H9 (cell line): ENCODE measurements around the gene JAKMIP3. TPM values are rescaled to one million over a fixed set of nuclear protein-coding genes. Genes with fewer than 3 reads are reported as not detected.

ENCODE experiments used
- DNase-seq: peaks from one replicate; pipeline ENCODE4 v3.0.0-alpha.2; 2017
- H2AFZ ChIP-seq: one replicate; pipeline ENCODE4 v1.6.1; 2013; ENCODE audit warnings: mild to moderate bottlenecking, low read length, control low read depth, moderate library complexity
- H2AK5ac ChIP-seq: 2 replicates; pipeline ENCODE4 v1.6.1; 2013; ENCODE audit warnings: low read length, control low read depth, mixed read lengths; ENCODE audit not compliant: insufficient read length
- H2BK120ac ChIP-seq: one replicate; pipeline ENCODE4 v1.6.1; 2013; ENCODE audit warnings: low read depth, mild to moderate bottlenecking, low read length, control low read depth, inconsistent platforms; ENCODE audit not compliant: poor library complexity, severe bottlenecking
- H2BK12ac ChIP-seq: 2 replicates; pipeline ENCODE4 v1.6.1; 2013; ENCODE audit warnings: low read length, control low read depth, mixed read lengths, low read depth; ENCODE audit not compliant: insufficient read length
- H2BK15ac ChIP-seq: 2 replicates; pipeline ENCODE4 v1.6.1; 2013; ENCODE audit warnings: low read depth, low read length, control low read depth
- H2BK20ac ChIP-seq: one replicate; pipeline ENCODE4 v1.6.1; 2013; ENCODE audit warnings: low read depth, mild to moderate bottlenecking, low read length, control low read depth, inconsistent platforms; ENCODE audit not compliant: poor library complexity, severe bottlenecking
- H2BK5ac ChIP-seq: 2 replicates; pipeline ENCODE4 v1.6.1; 2013; ENCODE audit warnings: low read length, control low read depth, mixed read lengths; ENCODE audit not compliant: insufficient read length
- H3K14ac ChIP-seq: 2 replicates; pipeline ENCODE4 v1.6.1; 2013; ENCODE audit warnings: low read length, control low read depth; ENCODE audit not compliant: insufficient read depth
- H3K18ac ChIP-seq: 2 replicates; pipeline ENCODE4 v1.6.1; 2013; ENCODE audit warnings: low read depth, mild to moderate bottlenecking, mixed read lengths, low read length, control low read depth; ENCODE audit not compliant: insufficient read length
- H3K23ac ChIP-seq: 2 replicates; pipeline ENCODE4 v1.6.1; 2013; ENCODE audit warnings: low read length, control low read depth, mixed read lengths, low read depth; ENCODE audit not compliant: insufficient read length
- H3K23me2 ChIP-seq: 2 replicates; pipeline ENCODE4 v1.6.1; 2013; ENCODE audit warnings: low read depth, mild to moderate bottlenecking, mixed read lengths, low read length, control low read depth; ENCODE audit not compliant: insufficient read length, poor library complexity, severe bottlenecking
- H3K27ac ChIP-seq: 2 replicates; pipeline ENCODE4 v1.5.1; 2013; ENCODE audit warnings: low read length, control low read depth, mixed read lengths, low read depth; ENCODE audit not compliant: insufficient read length
- H3K27me3 ChIP-seq: 2 replicates; pipeline ENCODE4 v1.6.1; 2013; ENCODE audit warnings: low read length, control low read depth, inconsistent platforms; ENCODE audit not compliant: insufficient read depth
- H3K4ac ChIP-seq: 2 replicates; pipeline ENCODE4 v1.6.1; 2013; ENCODE audit warnings: low read depth, mild to moderate bottlenecking, control low read depth, inconsistent platforms, low read length, moderate library complexity
- H3K4me1 ChIP-seq: 2 replicates; pipeline ENCODE4 v1.6.1; 2013; ENCODE audit warnings: low read length, control low read depth, inconsistent platforms; ENCODE audit not compliant: insufficient read depth
- H3K4me2 ChIP-seq: 2 replicates; pipeline ENCODE4 v1.6.1; 2013; ENCODE audit warnings: low read length, control low read depth, mixed read lengths; ENCODE audit not compliant: insufficient read length, insufficient read depth
- H3K56ac ChIP-seq: 2 replicates; pipeline ENCODE4 v1.6.1; 2013; ENCODE audit warnings: low read depth, mild to moderate bottlenecking, mixed read lengths, low read length, control low read depth; ENCODE audit not compliant: insufficient read length
- H3K79me1 ChIP-seq: 2 replicates; pipeline ENCODE4 v1.6.1; 2013; ENCODE audit warnings: low read depth, mild to moderate bottlenecking, moderate library complexity, low read length, control low read depth, inconsistent platforms; ENCODE audit not compliant: insufficient read depth, poor library complexity, severe bottlenecking
- H3K79me2 ChIP-seq: 2 replicates; pipeline ENCODE4 v1.6.1; 2013; ENCODE audit warnings: low read length, control low read depth, inconsistent platforms; ENCODE audit not compliant: insufficient read depth
- H3K9ac ChIP-seq: 2 replicates; pipeline ENCODE4 v1.6.1; 2013; ENCODE audit warnings: low read length, control low read depth, mixed read lengths; ENCODE audit not compliant: insufficient read length; ENCODE audit errors: extremely low read depth
- H3K9me3 ChIP-seq: one replicate; pipeline ENCODE4 v1.6.1; 2013; ENCODE audit warnings: low read depth, low read length, inconsistent platforms; ENCODE audit not compliant: control insufficient read depth
- H3T11ph ChIP-seq: one replicate; pipeline ENCODE4 v1.6.1; 2013; ENCODE audit warnings: mild to moderate bottlenecking, low read length, control low read depth, inconsistent platforms
- H4K20me1 ChIP-seq: one replicate; pipeline ENCODE4 v1.6.1; 2013; ENCODE audit not compliant: control insufficient read depth, insufficient read length, insufficient read depth
- H4K5ac ChIP-seq: 2 replicates; pipeline ENCODE4 v1.6.1; 2013; ENCODE audit warnings: low read depth, mild to moderate bottlenecking, mixed read lengths, low read length, control low read depth; ENCODE audit not compliant: insufficient read length
- H4K8ac ChIP-seq: replicated peaks from 2 replicates; pipeline ENCODE4 v1.6.1; 2013; ENCODE audit warnings: low read length, control low read depth, mixed read lengths, low read depth; ENCODE audit not compliant: insufficient read length
- H4K91ac ChIP-seq: 2 replicates; pipeline ENCODE4 v1.6.1; 2013; ENCODE audit warnings: low read depth, mild to moderate bottlenecking, moderate library complexity, mixed read lengths, low read length, control low read depth; ENCODE audit not compliant: insufficient read length
- H3K27ac Mint-ChIP-seq, 3 experiments: 2 replicates in 2 of 3; 3 replicates in 1 of 3; pipeline ENCODE4 v1.8.0; 2020 to 2021; ENCODE audit warnings: mixed read lengths in 3 of 3, mild to moderate bottlenecking in 1 of 3, moderate library complexity in 1 of 3
- H3K27me3 Mint-ChIP-seq: 2 replicates; pipeline ENCODE4 v1.8.0; 2021; ENCODE audit warnings: low read depth, mild to moderate bottlenecking, moderate library complexity, mixed read lengths
- H3K36me3 Mint-ChIP-seq, 3 experiments: 2 replicates in 2 of 3; 3 replicates in 1 of 3; pipeline ENCODE4 v1.8.0; 2020 to 2021; ENCODE audit warnings: low read depth in 3 of 3, mixed read lengths in 3 of 3; ENCODE audit not compliant: insufficient read depth in 1 of 3
- H3K4me1 Mint-ChIP-seq, 2 experiments: 2 replicates each; pipeline ENCODE4 v1.8.0; 2020; ENCODE audit warnings: mixed read lengths in 2 of 2
- H3K4me3 Mint-ChIP-seq, 2 experiments: 2 replicates in 1 of 2; 3 replicates in 1 of 2; pipeline ENCODE4 v1.8.0; 2020 to 2021; ENCODE audit warnings: mild to moderate bottlenecking in 2 of 2, mixed read lengths in 2 of 2, moderate library complexity in 1 of 2
- H3K9me3 Mint-ChIP-seq, 2 experiments: 2 replicates in 1 of 2; 3 replicates in 1 of 2; pipeline ENCODE4 v1.8.0; 2020; ENCODE audit warnings: mild to moderate bottlenecking in 2 of 2, mixed read lengths in 2 of 2, moderate library complexity in 1 of 2
- CTCF ChIP-seq: fragments of 200-600 bp; sonication (generic); conservative IDR thresholded peaks from 3 replicates; pipeline ENCODE4 v1.8.0; 2021; ENCODE audit warnings: antibody characterized with exemption, mild to moderate bottlenecking
- WGBS: extraction: QIAGEN DNeasy Blood & Tissue Kit; methylation state at CpG from one replicate; pipeline ENCODE4 v1.1.7; 2013; ENCODE audit warnings: missing lambda C conversion rate, low lambda C conversion rate, mixed read lengths; ENCODE audit not compliant: insufficient read length; ENCODE audit errors: extremely low coverage; 5-methylcytosine and 5-hydroxymethylcytosine counted together
- total RNA-seq: library from RNA; stranded (reverse); gene quantifications from 2 replicates; pipeline ENCODE4 v1.2.1, GENCODE V29; 2021

JAKMIP3 gene
- total RNA-seq, 1 experiment from 2014 or later: 0.50 TPM

GRCh38 chr10:132107949-132108877 is 42.5 kb downstream of the JAKMIP3 start:
- H4K91ac ChIP-seq: no peak overlapping the region
- no peak overlapping the region for H2BK12ac ChIP-seq
- no peak overlapping the region for H2BK5ac ChIP-seq
- no peak overlapping the region for H2AK5ac ChIP-seq
- no peak overlapping the region for H4K8ac ChIP-seq
- no peak for TF ChIP-seq CTCF
- H3K9me3 ChIP-seq: no peaks in the 10 kb centered on the region
- no peaks in the 10 kb centered on the region; a peak in 1 of 4 replicates for H3K4me1 Mint-ChIP-seq
- H3K27ac Mint-ChIP-seq: no peak overlapping the region
- H4K5ac ChIP-seq: no peak overlapping the region
- H3T11ph ChIP-seq: no peak overlapping the region
- no peaks in the 10 kb centered on the region for H3K4me1 ChIP-seq
- no CpG with 5 or more reads among the region's 13 CpGs for WGBS
- no peaks in the 10 kb centered on the region for H3K9me3 Mint-ChIP-seq
- no peak overlapping the region for H3K9ac ChIP-seq
- H3K4me3 Mint-ChIP-seq: no peak overlapping the region
- H2AFZ ChIP-seq: no peak overlapping the region
- DNase-seq: peak; percentile 18
- peaks cover 0 to 2% (median 0%) of the 10 kb centered on the region in 3 experiments; a peak in 1 of 7 replicates for H3K36me3 Mint-ChIP-seq
- H3K4ac ChIP-seq: no peak overlapping the region
- H3K14ac ChIP-seq: no peak overlapping the region
- H3K4me2 ChIP-seq: no peak overlapping the region
- no peak overlapping the region for H3K23ac ChIP-seq
- no peaks in the 10 kb centered on the region for H3K27me3 ChIP-seq
- no peaks in the 10 kb centered on the region for H4K20me1 ChIP-seq
- peaks cover 1% of the 10 kb centered on the region; the same call in 1 of the 2 replicates for H3K27me3 Mint-ChIP-seq
- no peak overlapping the region for H2BK20ac ChIP-seq
- H3K79me1 ChIP-seq: no peaks in the 10 kb centered on the region
- no peak overlapping the region for H2BK15ac ChIP-seq
- no peak overlapping the region for H2BK120ac ChIP-seq
- H3K18ac ChIP-seq: no peak overlapping the region
- no peaks in the 10 kb centered on the region for H3K79me2 ChIP-seq
- no peaks in the 10 kb centered on the region for H3K23me2 ChIP-seq
- H3K56ac ChIP-seq: no peak overlapping the region
- no peak overlapping the region for H3K27ac ChIP-seq
